Mucosa of stomach (tissue), 1 donor: Measurements from ENCODE around the gene SHOX.
"Not testable (repeated sequence)": the region's sequence is repeated elsewhere in the genome, so short reads cannot be mapped to it uniquely, and the experiment has no call there.

Experiments used
- H3K27me3 ChIP-seq: one replicate; pipeline ENCODE4 v1.7.0; 2013; ENCODE audit warnings: mild to moderate bottlenecking, low read length; ENCODE audit not compliant: control insufficient read depth, insufficient read depth
- H3K36me3 ChIP-seq: one replicate; pipeline ENCODE4 v1.7.0; 2013; ENCODE audit warnings: low read length; ENCODE audit not compliant: control insufficient read depth, insufficient read depth
- H3K4me1 ChIP-seq: one replicate; pipeline ENCODE4 v1.7.0; 2013; ENCODE audit warnings: mild to moderate bottlenecking, low read length; ENCODE audit not compliant: control insufficient read depth, insufficient read depth
- H3K4me3 ChIP-seq: one replicate; pipeline ENCODE4 v1.7.0; 2013; ENCODE audit warnings: low read length
- H3K9ac ChIP-seq: one replicate; pipeline ENCODE4 v1.7.0; 2013; ENCODE audit warnings: mild to moderate bottlenecking, low read length, moderate library complexity
- H3K9me3 ChIP-seq: one replicate; pipeline ENCODE4 v1.7.0; 2013; ENCODE audit warnings: mild to moderate bottlenecking, low read length, moderate library complexity; ENCODE audit not compliant: control insufficient read depth
- donor health status: Pancreatic carcinoma.

SHOX gene

DNA sequence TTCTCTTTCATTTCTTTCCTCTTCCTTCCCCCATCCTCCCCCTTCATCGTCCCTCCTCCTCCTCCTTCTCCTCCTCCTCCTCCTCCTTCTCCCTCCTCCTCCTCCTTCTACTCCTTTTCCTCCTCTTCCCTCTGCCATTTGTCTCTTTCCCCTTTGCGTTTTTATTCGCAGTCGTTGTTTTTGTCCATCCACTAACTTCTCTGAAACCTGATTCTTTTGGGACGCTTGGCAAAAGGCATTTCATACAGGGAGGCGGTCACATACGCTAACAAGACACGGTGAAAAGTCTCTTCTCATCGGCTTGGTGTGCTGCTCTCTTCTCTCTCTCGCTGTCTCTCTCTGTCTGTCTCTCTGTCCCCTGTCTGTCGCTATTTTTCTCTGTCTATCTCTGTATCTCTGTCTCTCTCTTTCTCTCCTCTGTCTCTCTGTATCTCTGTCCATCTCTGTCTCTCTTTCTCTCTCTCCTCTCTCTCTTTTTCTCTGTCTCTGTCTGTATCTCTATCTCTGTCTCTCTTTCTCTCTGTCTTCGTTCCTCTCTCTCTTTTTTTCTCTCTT lies 5.4 kb upstream of the SHOX start:
- no peaks in the 10 kb centered on the region for H3K36me3 ChIP-seq
- peaks cover 22% of the 10 kb centered on the region for H3K27me3 ChIP-seq
- no peaks in the 10 kb centered on the region for H3K9me3 ChIP-seq
- no peak overlapping the region for H3K4me3 ChIP-seq
- H3K4me1 ChIP-seq: no peaks in the 10 kb centered on the region
- no peak overlapping the region for H3K9ac ChIP-seq

DNA sequence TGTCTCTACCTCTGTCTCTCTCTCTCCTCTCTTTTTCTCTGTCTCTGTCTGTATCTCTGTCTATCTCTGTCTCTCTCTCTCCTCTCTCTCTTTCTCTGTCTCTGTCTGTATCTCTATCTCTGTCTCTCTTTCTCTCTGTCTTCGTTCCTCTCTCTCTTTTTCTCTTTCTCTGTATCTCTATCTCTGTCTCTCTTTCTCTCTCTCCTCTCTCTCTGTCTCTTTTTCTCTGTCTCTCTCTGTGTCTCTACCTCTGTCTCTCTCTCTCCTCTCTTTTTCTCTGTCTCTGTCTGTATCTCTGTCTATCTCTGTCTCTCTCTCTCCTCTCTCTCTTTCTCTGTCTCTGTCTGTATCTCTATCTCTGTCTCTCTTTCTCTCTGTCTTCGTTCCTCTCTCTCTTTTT lies 4.5 kb upstream of the SHOX start:
- H3K9me3 ChIP-seq, H3K4me3 ChIP-seq, H3K9ac ChIP-seq, H3K36me3 ChIP-seq, H3K4me1 ChIP-seq: not testable (repeated sequence)
- H3K27me3 ChIP-seq: peaks cover 30% of the 10 kb centered on the region

DNA sequence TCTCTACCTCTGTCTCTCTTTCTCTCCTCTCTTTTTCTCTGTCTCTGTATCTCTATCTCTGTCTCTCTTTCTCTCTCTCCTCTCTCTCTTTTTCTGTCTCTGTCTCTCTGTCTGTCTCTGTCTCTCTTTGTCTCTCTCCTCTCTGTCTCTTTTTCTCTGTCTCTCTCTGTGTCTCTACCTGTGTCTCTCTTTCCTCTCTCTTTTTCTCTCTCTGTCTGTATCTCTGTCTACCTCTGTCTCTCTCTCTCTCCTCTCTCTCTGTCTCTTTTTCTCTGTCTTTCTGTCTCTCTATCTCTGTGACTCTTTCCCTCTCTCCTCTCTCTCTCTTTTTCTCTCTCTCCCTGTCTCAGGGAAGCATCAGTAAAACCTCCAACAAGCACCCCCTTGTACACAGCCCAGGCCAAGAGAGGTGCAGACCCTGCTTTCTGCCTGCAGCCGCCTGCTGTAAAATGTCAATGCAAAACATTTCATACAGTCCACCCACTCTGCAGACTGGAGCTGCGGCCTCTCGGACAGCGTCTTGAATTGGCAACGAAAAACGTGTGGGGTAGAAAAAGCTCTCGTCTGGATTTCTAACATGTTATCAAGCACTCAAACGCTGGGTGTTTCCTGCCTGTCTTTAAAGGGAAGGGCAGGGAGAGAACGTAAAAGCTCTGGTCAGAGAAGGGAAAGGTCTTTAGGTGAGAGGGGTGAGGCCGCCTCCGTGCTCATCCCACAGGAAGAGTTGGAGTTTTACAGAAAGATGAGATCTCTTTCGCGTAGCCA lies 3.7 kb upstream of the SHOX start:
- Histone ChIP-seq H3K9ac (no peak overlapping the region), H3K9me3 (no peaks in the 10 kb centered on the region), H3K36me3 (no peaks in the 10 kb centered on the region), H3K4me3 (no peak overlapping the region), H3K27me3 (peaks cover 38% of the 10 kb centered on the region), H3K4me1 (no peaks in the 10 kb centered on the region)

DNA sequence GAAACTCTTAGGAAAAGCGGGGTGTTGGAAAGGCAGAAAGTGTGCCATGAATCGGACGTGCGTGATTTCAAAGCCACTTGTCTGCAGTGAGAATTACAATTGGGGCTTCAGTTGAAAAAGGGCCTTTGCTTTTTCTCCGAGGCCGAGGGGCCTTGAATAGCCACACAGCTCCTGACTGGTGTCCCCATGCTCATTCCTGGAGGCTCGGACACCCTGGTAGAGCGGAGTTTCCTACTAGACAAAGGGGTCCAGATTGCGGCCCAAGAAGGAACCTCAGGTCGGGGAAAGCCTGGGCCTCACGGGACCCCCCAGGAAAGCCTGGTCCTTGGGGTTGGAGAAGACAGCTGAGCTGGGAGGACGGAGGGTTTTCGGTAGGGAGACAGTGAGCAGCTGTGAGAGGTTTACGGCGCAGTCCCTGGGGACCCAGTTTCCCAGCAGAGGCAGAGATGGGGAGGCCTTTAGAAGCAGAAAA lies 3.0 kb upstream of the SHOX start:
- Histone ChIP-seq H3K9me3 (no peaks in the 10 kb centered on the region), H3K4me3 (no peak overlapping the region), H3K27me3 (peaks cover 39% of the 10 kb centered on the region)

DNA sequence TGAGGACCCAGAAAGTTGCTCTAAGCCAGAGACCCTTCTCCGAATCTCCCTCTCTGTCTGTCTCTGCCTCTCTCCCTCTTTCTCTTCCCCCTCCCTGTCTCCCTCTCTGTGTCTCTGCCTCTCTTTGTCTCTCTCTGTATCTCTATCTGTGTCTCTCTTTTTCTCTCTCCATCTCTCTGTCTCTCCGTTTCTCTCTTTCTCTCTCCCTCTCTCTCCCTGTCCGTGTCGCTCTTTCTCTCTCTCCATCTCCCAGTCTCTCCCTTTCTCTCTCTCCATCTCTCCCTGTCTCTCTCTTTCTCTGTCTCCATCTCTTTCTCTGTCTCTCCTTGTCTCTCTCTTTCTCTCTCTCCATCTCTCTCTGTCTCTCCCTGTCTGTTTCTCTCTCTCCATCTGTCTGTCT lies 2.6 kb upstream of the SHOX start:
- Histone ChIP-seq H3K27me3 (peaks cover 44% of the 10 kb centered on the region), H3K4me1 (no peaks in the 10 kb centered on the region), H3K4me3 (no peak overlapping the region), H3K36me3 (no peaks in the 10 kb centered on the region), H3K9me3 (no peaks in the 10 kb centered on the region), H3K9ac (no peak overlapping the region)

More for the DNA sequence above, 3.0 kb upstream of the SHOX start:
- Histone ChIP-seq H3K4me1 (no peaks in the 10 kb centered on the region), H3K36me3 (no peaks in the 10 kb centered on the region), H3K9ac (no peak overlapping the region)

DNA sequence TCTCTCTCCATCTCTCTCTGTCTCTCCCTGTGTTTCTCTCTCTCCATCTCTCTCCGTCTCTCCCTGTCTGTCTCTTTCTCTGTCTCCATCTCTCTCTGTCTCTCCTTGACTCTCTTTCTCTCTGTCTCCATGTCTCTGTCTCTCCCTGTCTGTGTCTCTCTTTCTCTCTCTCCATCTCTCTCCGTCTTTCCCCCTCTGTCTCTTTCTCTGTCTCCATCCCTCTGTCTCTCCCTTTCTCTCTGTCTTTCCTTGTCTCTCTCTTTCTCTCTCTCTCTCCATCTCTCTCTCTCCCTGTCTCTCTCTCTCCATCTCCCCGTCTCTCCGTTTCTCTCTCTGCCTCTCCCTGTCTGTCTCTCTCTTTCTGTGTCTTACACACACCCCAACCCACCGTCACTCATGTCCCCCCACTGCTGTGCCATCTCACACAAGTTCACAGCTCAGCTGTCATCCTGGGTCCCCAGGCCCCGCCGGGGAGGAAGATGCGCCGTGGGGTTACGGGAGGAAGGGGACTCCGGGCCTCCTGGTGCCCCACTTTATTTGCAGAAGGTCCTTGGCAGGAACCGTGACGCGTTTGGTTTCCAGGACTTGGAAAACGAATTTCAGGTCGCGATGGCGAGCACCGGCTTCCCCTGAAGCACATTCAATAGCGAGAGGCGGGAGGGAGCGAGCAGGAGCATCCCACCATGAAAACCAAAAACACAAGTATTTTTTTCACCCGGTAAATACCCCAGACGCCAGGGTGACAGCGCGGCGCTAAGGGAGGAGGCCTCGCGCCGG lies 1.2 kb upstream of the SHOX start:
- H3K27me3 ChIP-seq: peaks cover 51% of the 10 kb centered on the region
- no peaks in the 10 kb centered on the region for H3K4me1 ChIP-seq
- H3K36me3 ChIP-seq: no peaks in the 10 kb centered on the region
- H3K4me3 ChIP-seq: no peak overlapping the region
- H3K9ac ChIP-seq: no peak overlapping the region
- H3K9me3 ChIP-seq: no peaks in the 10 kb centered on the region

DNA sequence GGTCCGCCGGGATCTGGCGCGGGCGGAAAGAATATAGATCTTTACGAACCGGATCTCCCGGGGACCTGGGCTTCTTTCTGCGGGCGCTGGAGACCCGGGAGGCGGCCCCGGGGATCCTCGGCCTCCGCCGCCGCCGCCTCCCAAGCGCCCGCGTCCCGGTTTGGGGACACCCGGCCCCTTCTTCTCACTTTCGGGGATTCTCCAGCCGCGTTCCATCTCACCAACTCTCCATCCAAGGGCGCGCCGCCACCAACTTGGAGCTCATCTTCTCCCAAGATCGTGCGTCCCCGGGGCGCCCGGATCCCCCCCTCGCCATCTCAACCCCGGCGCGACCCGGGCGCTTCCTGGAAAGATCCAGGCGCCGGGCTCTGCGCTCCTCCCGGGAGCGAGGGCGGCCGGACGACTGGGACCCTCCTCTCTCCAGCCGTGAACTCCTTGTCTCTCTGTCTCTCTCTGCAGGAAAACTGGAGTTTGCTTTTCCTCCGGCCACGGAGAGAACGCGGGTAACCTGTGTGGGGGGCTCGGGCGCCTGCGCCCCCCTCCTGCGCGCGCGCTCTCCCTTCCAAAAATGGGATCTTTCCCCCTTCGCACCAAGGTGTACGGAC lies 482 bp upstream of the SHOX start:
- Histone ChIP-seq H3K9me3 (no peaks in the 10 kb centered on the region), H3K9ac (no peak overlapping the region), H3K4me1 (no peaks in the 10 kb centered on the region), H3K4me3 (no peak overlapping the region), H3K36me3 (no peaks in the 10 kb centered on the region), H3K27me3 (peaks cover 51% of the 10 kb centered on the region)

DNA sequence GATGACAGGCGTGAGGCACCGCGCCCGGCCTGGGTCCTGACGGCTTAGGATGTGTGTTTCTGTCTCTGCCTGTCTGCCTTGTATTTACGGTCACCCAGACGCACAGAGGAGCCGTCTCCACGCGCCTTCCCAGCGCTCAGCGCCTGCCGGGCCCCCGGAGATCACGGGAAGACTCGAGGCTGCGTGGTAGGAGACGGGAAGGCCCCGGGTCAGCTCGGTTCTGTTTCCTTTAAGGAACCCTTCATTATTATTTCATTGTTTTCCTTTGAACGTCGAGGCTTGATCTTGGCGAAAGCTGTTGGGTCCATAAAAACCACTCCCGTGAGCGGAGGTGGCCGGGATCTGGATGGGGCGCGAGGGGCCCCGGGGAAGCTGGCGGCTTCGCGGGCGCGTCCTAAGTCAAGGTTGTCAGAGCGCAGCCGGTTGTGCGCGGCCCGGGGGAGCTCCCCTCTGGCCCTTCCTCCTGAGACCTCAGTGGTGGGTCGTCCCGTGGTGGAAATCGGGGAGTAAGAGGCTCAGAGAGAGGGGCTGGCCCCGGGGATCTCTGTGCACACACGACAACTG lies 1.3 kb downstream of the SHOX start:
- peaks cover 57% of the 10 kb centered on the region for H3K27me3 ChIP-seq
- no peaks in the 10 kb centered on the region for H3K9me3 ChIP-seq
- H3K4me3 ChIP-seq: no peak overlapping the region
- no peaks in the 10 kb centered on the region for H3K36me3 ChIP-seq
- H3K9ac ChIP-seq: no peak overlapping the region
- H3K4me1 ChIP-seq: no peaks in the 10 kb centered on the region

DNA sequence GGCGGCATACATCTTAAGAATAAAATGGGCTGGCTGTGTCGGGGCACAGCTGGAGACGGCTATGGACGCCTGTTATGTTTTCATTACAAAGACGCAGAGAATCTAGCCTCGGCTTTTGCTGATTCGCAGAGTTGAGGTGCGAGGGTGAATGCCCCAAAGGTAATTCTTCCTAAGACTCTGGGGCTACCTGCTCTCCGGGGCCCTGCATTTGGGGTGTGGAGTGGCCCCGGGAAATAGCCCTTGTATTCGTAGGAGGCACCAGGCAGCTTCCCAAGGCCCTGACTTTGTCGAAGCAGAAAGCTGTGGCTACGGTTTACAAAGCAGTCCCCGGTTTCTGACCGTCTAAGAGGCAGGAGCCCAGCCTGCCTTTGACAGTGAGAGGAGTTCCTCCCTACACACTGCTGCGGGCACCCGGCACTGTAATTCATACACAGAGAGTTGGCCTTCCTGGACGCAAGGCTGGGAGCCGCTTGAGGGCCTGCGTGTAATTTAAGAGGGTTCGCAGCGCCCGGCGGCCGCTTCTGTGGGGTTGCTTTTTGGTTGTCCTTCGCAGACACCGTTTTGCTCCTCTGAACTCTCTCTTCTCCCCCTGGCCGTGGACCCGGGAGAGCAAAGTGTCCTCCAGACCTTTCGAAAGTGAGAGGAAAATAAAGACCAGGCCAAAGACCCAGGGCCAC lies 1.9 kb downstream of the SHOX start:
- H3K27me3 ChIP-seq: peaks cover 58% of the 10 kb centered on the region

DNA sequence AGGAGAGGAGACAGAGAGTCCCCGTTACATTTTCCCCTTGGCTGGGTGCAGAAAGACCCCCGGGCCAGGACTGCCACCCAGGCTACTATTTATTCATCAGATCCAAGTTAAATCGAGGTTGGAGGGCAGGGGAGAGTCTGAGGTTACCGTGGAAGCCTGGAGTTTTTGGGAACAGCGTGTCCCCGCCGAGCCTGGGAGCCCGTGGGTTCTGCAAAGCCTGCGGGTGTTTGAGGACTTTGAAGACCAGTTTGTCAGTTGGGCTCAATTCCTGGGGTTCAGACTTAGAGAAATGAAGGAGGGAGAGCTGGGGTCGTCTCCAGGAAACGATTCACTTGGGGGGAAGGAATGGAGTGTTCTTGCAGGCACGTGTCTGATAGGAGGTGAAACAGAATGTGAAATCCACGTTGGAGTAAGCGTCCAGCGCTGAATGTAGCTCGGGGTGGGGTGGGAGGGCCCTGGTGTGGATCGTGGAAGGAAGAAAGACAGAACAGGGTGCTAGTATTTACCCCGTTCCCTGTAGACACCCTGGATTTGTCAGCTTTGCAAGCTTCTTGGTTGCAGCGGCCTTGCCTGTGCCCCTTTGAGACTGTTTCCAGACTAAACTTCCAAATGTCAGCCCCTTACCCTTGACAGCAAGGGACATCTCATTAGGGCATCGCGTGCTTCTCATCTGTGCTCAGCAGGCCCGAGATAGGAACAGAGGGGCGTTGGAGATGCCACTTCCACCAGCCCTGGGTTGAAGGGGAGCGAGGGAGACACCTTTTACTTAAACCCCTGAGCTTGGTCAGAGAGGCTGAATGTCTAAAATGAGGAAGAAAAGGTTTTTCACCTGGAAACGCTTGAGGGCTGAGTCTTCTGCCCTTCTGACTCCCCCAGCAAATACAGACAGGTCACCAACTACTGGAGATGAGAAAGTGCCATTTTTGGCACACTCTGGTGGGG lies 2.7 kb downstream of the SHOX start:
- H3K9ac ChIP-seq: no peak overlapping the region
- peaks cover 57% of the 10 kb centered on the region for H3K27me3 ChIP-seq
- no peaks in the 10 kb centered on the region for H3K36me3 ChIP-seq
- H3K4me3 ChIP-seq: no peak overlapping the region
- no peaks in the 10 kb centered on the region for H3K4me1 ChIP-seq
- no peaks in the 10 kb centered on the region for H3K9me3 ChIP-seq

More for the DNA sequence above, 1.9 kb downstream of the SHOX start:
- Histone ChIP-seq H3K36me3 (no peaks in the 10 kb centered on the region), H3K9me3 (no peaks in the 10 kb centered on the region), H3K4me3 (no peak overlapping the region), H3K4me1 (no peaks in the 10 kb centered on the region), H3K9ac (no peak overlapping the region)
